Measurements from ENCODE around the gene TOLLIP.

The TOLLIP gene

GRCh38 chr11:1242289-1242688 lies 67.1 kb downstream of the TOLLIP start:
- TF ChIP-seq ZC3H10 (CRISPR knock-in tag; IDR thresholded peaks at IDR 0.05) (no peak), ZNF565 (CRISPR knock-in tag; conservative IDR thresholded peaks at IDR 0.05; ENCODE audit: low read depth) (no peak), SNAI2 (CRISPR knock-in tag; IDR thresholded peaks at IDR 0.05) (no peak), GLIS3 (CRISPR knock-in tag; IDR thresholded peaks at IDR 0.05) (no peak), ESRRG (CRISPR knock-in tag; IDR thresholded peaks at IDR 0.05) (no peak), ZNF70 (CRISPR knock-in tag; IDR thresholded peaks at IDR 0.05) (no peak), PATZ1 (CRISPR knock-in tag; IDR thresholded peaks at IDR 0.05; ENCODE audit: borderline replicate concordance) (no peak), TSHZ2 (CRISPR knock-in tag; IDR thresholded peaks at IDR 0.05) (no peak), CSDC2 (CRISPR knock-in tag; IDR thresholded peaks at IDR 0.05) (no peak), ARNTL (CRISPR knock-in tag; IDR thresholded peaks at IDR 0.05; ENCODE audit: borderline replicate concordance, low read depth) (no peak), ISL1 (CRISPR knock-in tag; IDR thresholded peaks at IDR 0.05) (no peak), BACH2 (CRISPR knock-in tag; IDR thresholded peaks at IDR 0.05; ENCODE audit: borderline replicate concordance) (no peak), TCF4 (CRISPR knock-in tag; IDR thresholded peaks at IDR 0.05; ENCODE audit: borderline replicate concordance) (no peak)
- no peak for ATAC-seq

- TF ChIP-seq ESRRG (CRISPR knock-in tag; IDR thresholded peaks at IDR 0.05), result no peak
- TF ChIP-seq BACH2 (CRISPR knock-in tag; IDR thresholded peaks at IDR 0.05; ENCODE audit: borderline replicate concordance), result no peak
- no peak for TF ChIP-seq ZFP3 (CRISPR knock-in tag; IDR thresholded peaks at IDR 0.05)
- no peak for TF ChIP-seq ZFP30 (CRISPR knock-in tag; IDR thresholded peaks at IDR 0.05)
- TF ChIP-seq TOX (CRISPR knock-in tag; IDR thresholded peaks at IDR 0.05; ENCODE audit: borderline replicate concordance), result no peak
- no peak for TF ChIP-seq POU6F1 (CRISPR knock-in tag; IDR thresholded peaks at IDR 0.05; ENCODE audit: borderline replicate concordance, low read depth)
- no peak for ATAC-seq
Measured at GRCh38 chr11:1241706-1242105, 67.7 kb downstream of the TOLLIP start.

GRCh38 chr11:1240771-1241170 lies 68.7 kb downstream of the TOLLIP start:
- ATAC-seq, result no peak
- TF ChIP-seq ZFP30 (CRISPR knock-in tag; IDR thresholded peaks at IDR 0.05), result no peak
- TF ChIP-seq CSRNP3 (CRISPR knock-in tag; IDR thresholded peaks at IDR 0.05), result no peak
- no peak for TF ChIP-seq RARB (CRISPR knock-in tag; IDR thresholded peaks at IDR 0.05)
- TF ChIP-seq ZNF70 (CRISPR knock-in tag; IDR thresholded peaks at IDR 0.05), result no peak
- TF ChIP-seq PATZ1 (CRISPR knock-in tag; IDR thresholded peaks at IDR 0.05; ENCODE audit: borderline replicate concordance), result no peak
